Neural cell (in vitro differentiated cells): Measurements from ENCODE around the gene GOLGA7B. TPM values are rescaled to one million over a fixed set of nuclear protein-coding genes. Genes with fewer than 3 reads are reported as not detected.

Experiments
- H2AFZ ChIP-seq: fragments of 200-600, 300-800 bp; sonication (generic), shearing (Covaris generic); 2 replicates; pipeline ENCODE4 v1.6.0; 2014; ENCODE audit warnings: low read depth, mild to moderate bottlenecking, antibody characterized with exemption, low read length, moderate library complexity
- H3F3A ChIP-seq: fragments of 200-600 bp; shearing (Covaris generic); 2 replicates; pipeline ENCODE4 v1.6.1; 2016; ENCODE audit warnings: mild to moderate bottlenecking, moderate library complexity, mixed read lengths, antibody characterized with exemption, low read length; ENCODE audit not compliant: insufficient read depth, poor library complexity, severe bottlenecking
- H3K27ac ChIP-seq: fragments of 200-600, 300-800 bp; sonication (generic), shearing (Covaris generic); 2 replicates; pipeline ENCODE4 v1.5.1; 2014; ENCODE audit warnings: mild to moderate bottlenecking, low read length, moderate library complexity
- H3K27me3 ChIP-seq: fragments of 300-800, 200-600 bp; sonication (generic), shearing (Covaris generic); 2 replicates; pipeline ENCODE4 v1.6.0; 2014; ENCODE audit warnings: mild to moderate bottlenecking, low read depth, low read length, moderate library complexity; ENCODE audit not compliant: insufficient read depth
- H3K36me3 ChIP-seq: fragments of 300-800, 200-600 bp; sonication (generic), shearing (Covaris generic); 2 replicates; pipeline ENCODE4 v1.5.1; 2014; ENCODE audit warnings: mild to moderate bottlenecking, antibody characterized with exemption, low read length, moderate library complexity; ENCODE audit not compliant: insufficient read depth
- H3K4me2 ChIP-seq: fragments of 300-800, 200-600 bp; sonication (generic), shearing (Covaris generic); 2 replicates; pipeline ENCODE4 v1.6.0; 2014; ENCODE audit warnings: mild to moderate bottlenecking, low read length
- H3K4me3 ChIP-seq: fragments of 300-800, 200-600 bp; sonication (generic), shearing (Covaris generic); 2 replicates; pipeline ENCODE4 v1.5.1; 2014; ENCODE audit warnings: mild to moderate bottlenecking, low read length, moderate library complexity
- H3K79me2 ChIP-seq: fragments of 200-600 bp; shearing (Covaris generic); replicated peaks from 2 replicates; pipeline ENCODE4 v1.6.0; 2014; ENCODE audit warnings: mild to moderate bottlenecking, low read length, moderate library complexity; ENCODE audit not compliant: insufficient read depth
- H3K9ac ChIP-seq: fragments of 300-800, 200-600 bp; sonication (generic), shearing (Covaris generic); 2 replicates; pipeline ENCODE4 v1.6.1; 2016; ENCODE audit warnings: mild to moderate bottlenecking, low read length, mixed read lengths
- H3K9me2 ChIP-seq: fragments of 200-600 bp; shearing (Covaris generic); 2 replicates; pipeline ENCODE4 v1.6.1; 2016; ENCODE audit warnings: mild to moderate bottlenecking, low read length, mixed read lengths; ENCODE audit not compliant: insufficient read depth
- H3K9me3 ChIP-seq: fragments of 200-600, 300-800 bp; sonication (generic), shearing (Covaris generic); 2 replicates; pipeline ENCODE4 v1.6.1; 2016; ENCODE audit warnings: mild to moderate bottlenecking, mixed run types, low read length, moderate library complexity, mixed read lengths
- H4K20me1 ChIP-seq: fragments of 200-600 bp; shearing (Covaris generic); 2 replicates; pipeline ENCODE4 v1.6.1; 2016; ENCODE audit warnings: mild to moderate bottlenecking, mixed run types; ENCODE audit not compliant: insufficient read depth
- CTCF ChIP-seq: fragments of 450-650 bp; IDR thresholded peaks from 2 replicates; pipeline ENCODE4 v1.5.1; 2014; ENCODE audit warnings: antibody characterized with exemption, mild to moderate bottlenecking, moderate library complexity; ENCODE audit not compliant: poor library complexity, severe bottlenecking
- EP300 ChIP-seq: fragments of 450-650 bp; conservative IDR thresholded peaks from 2 replicates; pipeline ENCODE4 v1.6.1; 2014; ENCODE audit warnings: antibody characterized with exemption, mild to moderate bottlenecking, moderate library complexity; ENCODE audit not compliant: poor library complexity, severe bottlenecking
- POLR2AphosphoS5 ChIP-seq: IDR thresholded peaks from 2 replicates; pipeline ENCODE4 v1.6.1; 2012
- RAD21 ChIP-seq: fragments of 450-650 bp; conservative IDR thresholded peaks from 2 replicates; pipeline ENCODE4 v1.6.1; 2014; ENCODE audit warnings: antibody characterized with exemption, mild to moderate bottlenecking, moderate library complexity
- REST ChIP-seq: IDR thresholded peaks from 2 replicates; pipeline ENCODE4 v1.6.1; 2012; ENCODE audit warnings: borderline replicate concordance
- SMC3 ChIP-seq: fragments of 450-650 bp; conservative IDR thresholded peaks from 2 replicates; pipeline ENCODE4 v1.6.1; 2014; ENCODE audit warnings: antibody characterized with exemption, mild to moderate bottlenecking, moderate library complexity; ENCODE audit not compliant: poor library complexity
- TAF1 ChIP-seq: IDR thresholded peaks from 2 replicates; pipeline ENCODE4 v1.6.1; 2012; ENCODE audit warnings: low read depth
- polyA plus RNA-seq: library from polyadenylated mRNA; depleted of rRNA; stranded (reverse); fragments of >200 nt; gene quantifications from 2 replicates; pipeline ENCODE4 v1.2.3, GENCODE V29; 2014

Gene GOLGA7B
- polyA plus RNA-seq, 1 donor from 2014 or later = 30.4 TPM

GRCh38 chr10:97907830-97908229 is 58.2 kb downstream of the GOLGA7B start:
- H3K9me3 ChIP-seq = no peaks in the 10 kb centered on the region
- no peak overlapping the region for H3K4me2 ChIP-seq
- H3K4me3 ChIP-seq = no peak overlapping the region
- no peaks in the 10 kb centered on the region for H4K20me1 ChIP-seq
- H3K27ac ChIP-seq = no peak overlapping the region
- no peaks in the 10 kb centered on the region for H3K36me3 ChIP-seq
- H3K9ac ChIP-seq = no peak overlapping the region
- H3K79me2 ChIP-seq = no peaks in the 10 kb centered on the region
- H3K27me3 ChIP-seq = no peaks in the 10 kb centered on the region
- TF ChIP-seq POLR2AphosphoS5 (no peak), REST (no peak)
- no peaks in the 10 kb centered on the region for H3K9me2 ChIP-seq
- H3F3A ChIP-seq = no peaks in the 10 kb centered on the region
- no peak overlapping the region for H2AFZ ChIP-seq

- no peak overlapping the region for H2AFZ ChIP-seq
- no peak overlapping the region for H3K27ac ChIP-seq
- H3K9ac ChIP-seq = no peak overlapping the region
- no peak overlapping the region for H3K4me3 ChIP-seq
- no peak overlapping the region for H3K4me2 ChIP-seq
- H4K20me1 ChIP-seq = no peaks in the 10 kb centered on the region
- H3K36me3 ChIP-seq = no peaks in the 10 kb centered on the region
- no peaks in the 10 kb centered on the region for H3K9me2 ChIP-seq
- no peak for TF ChIP-seq TAF1
- TF ChIP-seq SMC3 = no peak
- TF ChIP-seq POLR2AphosphoS5 = no peak
- no peak for TF ChIP-seq RAD21
- TF ChIP-seq CTCF = no peak
- no peak for TF ChIP-seq EP300
- TF ChIP-seq REST = no peak
- H3K9me3 ChIP-seq = no peaks in the 10 kb centered on the region
- no peaks in the 10 kb centered on the region for H3K79me2 ChIP-seq
- no peaks in the 10 kb centered on the region for H3K27me3 ChIP-seq
- H3F3A ChIP-seq = no peaks in the 10 kb centered on the region
These were observed 61.0 kb downstream of the GOLGA7B start for GRCh38 chr10:97910661-97911060.
